ENCODE data around the gene EXOC2. TPM values are rescaled to one million over a fixed set of nuclear protein-coding genes. Genes with fewer than 3 reads are reported as not detected.

Gene EXOC2
- total RNA-seq, 1 experiment from 2014 or later, result 24.5 TPM

GRCh38 chr6:707576-708236, 14.8 kb upstream of the EXOC2 start:
- DNase-seq (ENCODE audit: low read depth, low spot score) (no peak), ATAC-seq (no peak)
- Histone ChIP-seq H3K36me3 (ENCODE audit: control insufficient read depth in 1 of 2, insufficient read depth in 2 of 2, low read length in 2 of 2) (no peaks in the 10 kb centered on the region), H3K27me3 (ENCODE audit: insufficient read depth, low read length) (peaks cover 31% of the 10 kb centered on the region), H3K27ac (ENCODE audit: low read depth, low read length) (no peak overlapping the region), H3K79me2 (ENCODE audit: insufficient read depth, low read length) (no peaks in the 10 kb centered on the region), H3K9me3 (ENCODE audit: control insufficient read depth in 1 of 2, insufficient read depth in 1 of 2, low read depth in 1 of 2, low read length in 2 of 2) (no peaks in the 10 kb centered on the region), H3K9ac (ENCODE audit: low read length) (no peak overlapping the region), H3K4me3 (replicated peaks in 1 of 2; ENCODE audit: low read depth in 1 of 2, low read length in 2 of 2) (no peak overlapping the region), H3K4me1 (ENCODE audit: control insufficient read depth in 1 of 2, insufficient read depth in 2 of 2, low read length in 2 of 2) (no peaks in the 10 kb centered on the region), H3K4me2 (ENCODE audit: low read length) (no peak overlapping the region), H3K9me2 (ENCODE audit: insufficient read depth) (no peaks in the 10 kb centered on the region), H4K20me1 (ENCODE audit: insufficient read depth) (no peaks in the 10 kb centered on the region; the same call in 1 of the 2 replicates), H2AFZ (ENCODE audit: low read depth, low read length, poor library complexity, severe bottlenecking) (no peak overlapping the region)
- intact Hi-C loops (cut with micrococcal nuclease), result no loop called here
- TF ChIP-seq MAX (IDR thresholded peaks at IDR 0.05), result no peak
- TF ChIP-seq FOSL1 (IDR thresholded peaks at IDR 0.05; ENCODE audit: low read depth), result no peak
- no peak for TF ChIP-seq CBX3 (IDR thresholded peaks at IDR 0.05; ENCODE audit: low read depth)
- TF ChIP-seq SIN3A (IDR thresholded peaks at IDR 0.05; ENCODE audit: low read depth), result no peak
- no peak for TF ChIP-seq EGR1 (IDR thresholded peaks at IDR 0.05; ENCODE audit: low read depth)
- no peak for TF ChIP-seq ZNF274 (IDR thresholded peaks at IDR 0.05; ENCODE audit: low read depth, low read length)
- no peak for TF ChIP-seq JUND (IDR thresholded peaks at IDR 0.05)
- TF ChIP-seq SP1 (IDR thresholded peaks at IDR 0.05; ENCODE audit: low read depth), result no peak
- ChIA-PET RAD21 (ENCODE audit: low non-redundant PET in 1 of 2, low total read pairs in 2 of 2, uncharacterized antibody in 2 of 2, unreplicated experiment in 2 of 2) (no interaction called here), CTCF (interaction anchor here (1.4 kb wide), 1 partner anchor 14 kb away, joined by 3 read pairs; no protein-coding TSS in a partner anchor), POLR2A (no interaction called here)
- BruUV-seq (replicated peaks), result no TSS peak

- H3K27ac ChIP-seq (ENCODE audit: low read depth, low read length), result no peak overlapping the region
- ATAC-seq (no peak), DNase-seq (ENCODE audit: low read depth, low spot score) (no peak)
- H3K36me3 ChIP-seq (ENCODE audit: control insufficient read depth in 1 of 2, insufficient read depth in 2 of 2, low read length in 2 of 2), result no peaks in the 10 kb centered on the region
- no peaks in the 10 kb centered on the region for H3K4me1 ChIP-seq (ENCODE audit: control insufficient read depth in 1 of 2, insufficient read depth in 2 of 2, low read length in 2 of 2)
- TF ChIP-seq POLR2AphosphoS5 (IDR thresholded peaks at IDR 0.05; ENCODE audit: low read depth, low read length) (no peak), ATF3 (IDR thresholded peaks at IDR 0.05) (no peak), EZH2phosphoT487 (IDR thresholded peaks at IDR 0.05; ENCODE audit: borderline replicate concordance) (no peak), EGR1 (IDR thresholded peaks at IDR 0.05; ENCODE audit: low read depth) (no peak), YY1 (IDR thresholded peaks at IDR 0.05; ENCODE audit: extremely low read depth, insufficient replicate concordance, low read depth, low read length) (no peak), ZFX (IDR thresholded peaks at IDR 0.05) (no peak), FOSL1 (IDR thresholded peaks at IDR 0.05; ENCODE audit: low read depth) (no peak), JUND (IDR thresholded peaks at IDR 0.05) (no peak), ELF1 (IDR thresholded peaks at IDR 0.05; ENCODE audit: borderline replicate concordance, low read depth) (no peak), TCF7L2 (IDR thresholded peaks at IDR 0.05; ENCODE audit: borderline replicate concordance, extremely low read depth, insufficient read depth, insufficient read length) (no peak), ZNF274 (IDR thresholded peaks at IDR 0.05; ENCODE audit: low read depth, low read length) (no peak), EZH2 (IDR thresholded peaks at IDR 0.05) (no peak)
- no peak overlapping the region for H3K4me2 ChIP-seq (ENCODE audit: low read length)
- no peaks in the 10 kb centered on the region for H3K79me2 ChIP-seq (ENCODE audit: insufficient read depth, low read length)
- ChIA-PET CTCF (interaction anchor here (1.4 kb wide), 1 partner anchor 15 kb away, joined by 3 read pairs; no protein-coding TSS in a partner anchor), RAD21 (ENCODE audit: low non-redundant PET in 1 of 2, low total read pairs in 2 of 2, uncharacterized antibody in 2 of 2, unreplicated experiment in 2 of 2) (no interaction called here), POLR2A (no interaction called here)
- H2AFZ ChIP-seq (ENCODE audit: low read depth, low read length, poor library complexity, severe bottlenecking), result no peak overlapping the region
- no peak overlapping the region for H3K4me3 ChIP-seq (replicated peaks in 1 of 2; ENCODE audit: low read depth in 1 of 2, low read length in 2 of 2)
- intact Hi-C loops (cut with micrococcal nuclease), result no loop called here
- peaks cover 31% of the 10 kb centered on the region for H3K27me3 ChIP-seq (ENCODE audit: insufficient read depth, low read length)
- H3K9me3 ChIP-seq (ENCODE audit: control insufficient read depth in 1 of 2, insufficient read depth in 1 of 2, low read depth in 1 of 2, low read length in 2 of 2), result no peaks in the 10 kb centered on the region
- H4K20me1 ChIP-seq (ENCODE audit: insufficient read depth), result no peaks in the 10 kb centered on the region; the same call in 1 of the 2 replicates
- no peaks in the 10 kb centered on the region for H3K9me2 ChIP-seq (ENCODE audit: insufficient read depth)
- no TSS peak for BruUV-seq (replicated peaks)
- H3K9ac ChIP-seq (ENCODE audit: low read length), result no peak overlapping the region
Observed at GRCh38 chr6:706819-707381, 14.0 kb upstream of the EXOC2 start.

All from HCT116 (cell line).